Sigmoid colon (tissue), 7 donors: ENCODE results near the gene SLIT3. TPM values are rescaled to one million over a fixed set of nuclear protein-coding genes. Genes with fewer than 3 reads are reported as not detected.

Source experiments
- DNase-seq: peaks from one replicate; pipeline ENCODE4 v3.0.0-alpha.2; 2019
- H3K27ac ChIP-seq, 4 donors: fragments of 200-600 bp; sonication (generic); one replicate each; pipeline ENCODE4 v1.5.1; 2016 to 2019; ENCODE audit warnings: mild to moderate bottlenecking in 1 of 4
- H3K27me3 ChIP-seq, 3 donors: fragments of 200-600 bp; sonication (generic); one replicate each; pipeline ENCODE4 v1.5.1; 2019; ENCODE audit warnings: mild to moderate bottlenecking in 1 of 3
- H3K36me3 ChIP-seq, 4 donors: fragments of 200-600 bp; sonication (generic); one replicate each; pipeline ENCODE4 v1.5.1; 2016 to 2019
- H3K4me1 ChIP-seq, 4 donors: fragments of 200-600 bp; sonication (generic); one replicate each; pipeline ENCODE4 v1.5.1; 2017 to 2019
- H3K4me3 ChIP-seq, 4 donors: fragments of 200-600 bp; sonication (generic); one replicate each; pipeline ENCODE4 v1.5.1; 2017 to 2019; ENCODE audit warnings: mild to moderate bottlenecking in 2 of 4, moderate library complexity in 1 of 4
- H3K9me3 ChIP-seq, 4 donors: fragments of 200-600 bp in 3 of 4; sonication (generic) in 3 of 4; one replicate each; pipeline versions ENCODE4 v1.5.1 to v1.6.1; 2013 to 2019
- EP300 ChIP-seq, 4 donors: sonication (generic); formaldehyde crosslinking; IDR thresholded peaks; one replicate each; pipeline ENCODE4 v1.6.1; 2017; ENCODE audit warnings: antibody characterized with exemption in 4 of 4
- POLR2A ChIP-seq, 2 donors: fragments of 450-650 bp; IDR thresholded peaks; one replicate each; pipeline ENCODE4 v1.6.1; 2016; ENCODE audit warnings: antibody characterized with exemption in 2 of 2, mild to moderate bottlenecking in 2 of 2, moderate library complexity in 2 of 2
- POLR2AphosphoS5 ChIP-seq, 4 donors: sonication (generic); formaldehyde crosslinking; IDR thresholded peaks; one replicate each; pipeline ENCODE4 v1.6.1; 2017; ENCODE audit warnings: antibody characterized with exemption in 4 of 4
- WGBS, 2 donors: extraction: QIAGEN DNeasy Blood & Tissue Kit; methylation state at CpG; one replicate each; pipeline ENCODE4 v1.1.7; 2013; 5-methylcytosine and 5-hydroxymethylcytosine counted together
- intact Hi-C: fragments of 100-400 bp; cut with DNase I; formaldehyde crosslinking; loops from one replicate; pipeline ENCODE4 v1.15.1; 2023
- polyA plus RNA-seq, 3 donors: library from polyadenylated mRNA; stranded (reverse); fragments of 200-250 nt; gene quantifications; one replicate each; pipeline ENCODE4 v1.2.3, GENCODE V29; 2013
- total RNA-seq, 4 donors: library from RNA; depleted of rRNA; stranded (reverse); fragments of >200 nt; gene quantifications; one replicate each; pipeline ENCODE4 v1.1.0, GENCODE V29; 2016
- TF ChIP-seq, protein P1 (sequence below), 4 experiments: fragments of 450-650 bp in 3 of 4; fragments of 200-600 bp in 1 of 4; IDR thresholded peaks; one replicate each; pipeline ENCODE4 v1.5.1; 2016 to 2019; ENCODE audit warnings: antibody characterized with exemption in 4 of 4, mild to moderate bottlenecking in 3 of 4, moderate library complexity in 2 of 4
- donor health status: healthy with polysubstance abuse.
- donor health status: Bipolar disorder and iron deficiency.
- donor health status: healthy.

SLIT3 gene
- total and polyA plus RNA-seq, 7 donors: 0.23 to 46.3 (median 30.0) TPM

DNA sequence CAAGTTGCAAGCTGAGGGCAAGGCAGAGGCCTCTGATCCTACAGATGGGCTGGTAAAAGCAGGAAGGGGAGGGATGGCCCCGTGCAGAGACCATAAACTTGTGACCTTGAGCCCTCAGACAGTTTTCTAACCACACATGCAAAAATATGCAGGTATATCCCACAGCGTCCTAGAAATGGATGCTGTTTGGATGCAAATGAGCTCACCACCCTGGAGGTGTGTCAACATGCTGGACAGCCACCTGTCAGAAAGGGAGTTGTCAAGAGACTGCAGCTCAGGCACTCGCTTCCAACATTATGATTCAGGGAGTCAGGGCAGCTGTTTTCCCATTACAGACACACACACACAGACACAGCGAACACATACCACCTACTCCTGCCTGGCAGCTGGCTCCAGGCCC, 624.4 kb downstream of the SLIT3 start:
- no peak for DNase-seq
- Histone ChIP-seq H3K4me1 (peaks cover 0 to 10% (median under 1%) of the 10 kb centered on the region in 4 donors), H3K9me3 (no peaks in the 10 kb centered on the region), H3K36me3 (peaks cover 0 to 6% (median 0%) of the 10 kb centered on the region in 4 donors), H3K27me3 (no peaks in the 10 kb centered on the region), H3K27ac (no peak overlapping the region), H3K4me3 (no peak overlapping the region)
- 12 to 66% methylated on average over 4 of the region's 4 CpGs for WGBS, 2 donors
- no peak for TF ChIP-seq EP300 (IDR thresholded peaks at IDR 0.05)
- no peak for TF ChIP-seq POLR2AphosphoS5 (IDR thresholded peaks at IDR 0.05)
- TF ChIP-seq, protein P1, sequence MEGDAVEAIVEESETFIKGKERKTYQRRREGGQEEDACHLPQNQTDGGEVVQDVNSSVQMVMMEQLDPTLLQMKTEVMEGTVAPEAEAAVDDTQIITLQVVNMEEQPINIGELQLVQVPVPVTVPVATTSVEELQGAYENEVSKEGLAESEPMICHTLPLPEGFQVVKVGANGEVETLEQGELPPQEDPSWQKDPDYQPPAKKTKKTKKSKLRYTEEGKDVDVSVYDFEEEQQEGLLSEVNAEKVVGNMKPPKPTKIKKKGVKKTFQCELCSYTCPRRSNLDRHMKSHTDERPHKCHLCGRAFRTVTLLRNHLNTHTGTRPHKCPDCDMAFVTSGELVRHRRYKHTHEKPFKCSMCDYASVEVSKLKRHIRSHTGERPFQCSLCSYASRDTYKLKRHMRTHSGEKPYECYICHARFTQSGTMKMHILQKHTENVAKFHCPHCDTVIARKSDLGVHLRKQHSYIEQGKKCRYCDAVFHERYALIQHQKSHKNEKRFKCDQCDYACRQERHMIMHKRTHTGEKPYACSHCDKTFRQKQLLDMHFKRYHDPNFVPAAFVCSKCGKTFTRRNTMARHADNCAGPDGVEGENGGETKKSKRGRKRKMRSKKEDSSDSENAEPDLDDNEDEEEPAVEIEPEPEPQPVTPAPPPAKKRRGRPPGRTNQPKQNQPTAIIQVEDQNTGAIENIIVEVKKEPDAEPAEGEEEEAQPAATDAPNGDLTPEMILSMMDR (IDR thresholded peaks at IDR 0.05): no peak
- no peak for TF ChIP-seq POLR2A (IDR thresholded peaks at IDR 0.05)
- intact Hi-C loops: no loop called here

DNA sequence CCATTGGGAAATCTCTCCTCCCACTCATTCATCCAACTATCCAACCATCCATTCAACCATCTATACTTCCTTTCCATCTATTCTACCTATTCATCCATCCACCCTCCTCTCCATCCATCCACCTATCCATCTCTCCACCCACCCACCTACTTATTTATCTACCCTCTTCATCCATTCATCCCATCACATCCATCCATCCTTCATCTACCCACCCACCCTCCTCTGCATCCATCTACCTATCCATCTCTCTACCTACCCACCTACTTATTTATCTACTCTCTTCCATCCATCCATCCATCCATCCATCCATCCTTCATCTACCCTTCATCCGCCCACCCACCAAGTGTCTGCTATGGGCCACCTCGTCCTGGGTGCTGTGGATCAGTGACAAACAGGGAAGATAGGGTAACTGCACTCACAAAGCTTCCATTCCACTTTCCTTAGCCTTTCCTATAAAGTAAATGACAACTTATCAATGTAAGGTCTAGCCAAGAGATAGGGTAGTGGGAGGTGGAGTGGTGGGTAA, 625.0 kb downstream of the SLIT3 start:
- intact Hi-C loops: no loop called here
- TF ChIP-seq, protein P1 (IDR thresholded peaks at IDR 0.05): no peak
- TF ChIP-seq EP300 (IDR thresholded peaks at IDR 0.05) (no peak), POLR2AphosphoS5 (IDR thresholded peaks at IDR 0.05) (no peak), POLR2A (IDR thresholded peaks at IDR 0.05) (no peak)
- 88 to 93% methylated on average over 2 of the region's 2 CpGs for WGBS, 2 donors

DNA sequence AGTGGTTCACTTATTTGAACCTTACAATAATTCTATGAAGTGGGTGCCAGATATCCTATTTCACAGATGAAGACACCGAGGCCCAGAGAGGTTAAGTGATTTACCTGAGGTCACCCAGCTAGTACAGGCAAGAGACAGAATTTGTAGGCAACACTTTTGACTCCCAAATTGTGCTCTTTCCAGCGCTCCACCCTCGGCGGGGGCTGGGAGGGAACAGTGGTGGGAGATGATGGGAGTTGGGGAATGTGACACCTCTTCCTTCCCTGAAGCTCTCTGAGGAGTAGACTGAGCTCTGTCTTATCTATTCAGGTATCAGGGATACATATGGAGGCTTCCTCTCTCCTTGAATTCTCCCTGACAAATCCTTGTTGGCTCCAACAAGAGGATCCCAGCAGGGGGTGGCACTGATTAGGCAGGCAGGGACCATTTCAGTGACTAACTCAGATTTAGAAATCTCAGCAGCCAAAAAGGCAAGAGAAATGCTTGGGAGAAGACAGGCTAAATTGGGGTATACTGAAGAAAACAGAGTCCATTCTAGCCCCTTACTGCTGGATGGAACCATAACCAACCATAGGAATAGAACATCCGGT, 626.0 kb downstream of the SLIT3 start:
- no peaks in the 10 kb centered on the region for H3K27me3 ChIP-seq
- peaks cover 0 to 5% (median 0%) of the 10 kb centered on the region in 4 donors for H3K4me1 ChIP-seq
- 85 to 95% methylated on average over 5 of the region's 5 CpGs for WGBS, 2 donors
- no peak for DNase-seq
- intact Hi-C loops: no loop called here
- TF ChIP-seq EP300 (IDR thresholded peaks at IDR 0.05) (no peak), POLR2A (IDR thresholded peaks at IDR 0.05) (no peak), POLR2AphosphoS5 (IDR thresholded peaks at IDR 0.05) (no peak)
- TF ChIP-seq, protein P1 (IDR thresholded peaks at IDR 0.05): no peak
- peaks cover 0 to 15% (median 0%) of the 10 kb centered on the region in 4 donors for H3K36me3 ChIP-seq
- no peak overlapping the region for H3K4me3 ChIP-seq
- no peaks in the 10 kb centered on the region for H3K9me3 ChIP-seq
- H3K27ac ChIP-seq: no peak overlapping the region

More for the DNA sequence above, 625.0 kb downstream of the SLIT3 start:
- Histone ChIP-seq H3K27ac (no peak overlapping the region), H3K9me3 (no peaks in the 10 kb centered on the region), H3K27me3 (no peaks in the 10 kb centered on the region), H3K36me3 (peaks cover 0 to 10% (median 0%) of the 10 kb centered on the region in 4 donors), H3K4me3 (no peak overlapping the region), H3K4me1 (peaks cover 0 to 5% (median 0%) of the 10 kb centered on the region in 4 donors)
- DNase-seq: no peak

DNA sequence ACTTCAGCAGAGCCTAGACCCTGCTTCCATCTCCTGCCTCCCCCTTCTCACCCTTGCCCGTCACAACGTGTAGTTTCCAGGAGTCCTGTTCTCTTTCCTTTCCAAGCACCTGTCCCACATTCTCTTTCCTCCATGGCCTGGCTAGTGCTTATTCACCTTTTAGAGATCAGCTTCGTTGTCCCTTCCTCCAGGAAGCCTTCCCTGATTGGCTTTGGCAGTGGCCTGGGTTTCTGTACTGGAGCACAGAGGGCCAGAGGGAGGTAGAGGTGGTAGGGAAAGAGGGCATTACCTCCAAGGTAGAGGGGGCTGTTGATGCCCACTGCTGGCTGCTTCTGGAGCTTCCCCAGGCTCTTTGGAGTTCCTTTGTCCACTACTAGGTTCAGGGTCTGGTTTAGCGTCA, 628.1 kb downstream of the SLIT3 start:
- H3K4me3 ChIP-seq: no peak overlapping the region
- no peaks in the 10 kb centered on the region for H3K27me3 ChIP-seq
- TF ChIP-seq EP300 (IDR thresholded peaks at IDR 0.05): no peak
- TF ChIP-seq, protein P1 (IDR thresholded peaks at IDR 0.05): no peak
- TF ChIP-seq POLR2A (IDR thresholded peaks at IDR 0.05): no peak
- no peak for TF ChIP-seq POLR2AphosphoS5 (IDR thresholded peaks at IDR 0.05)
- whole genome bisulfite sequencing, 2 donors: 84 to 94% methylated on average over 4 of the region's 4 CpGs
- intact Hi-C loops: no loop called here
- no peak for DNase-seq
- no peaks in the 10 kb centered on the region for H3K9me3 ChIP-seq
- peaks cover 0 to 35% (median 3%) of the 10 kb centered on the region in 4 donors for H3K36me3 ChIP-seq
- H3K4me1 ChIP-seq: no peaks in the 10 kb centered on the region
- no peak overlapping the region for H3K27ac ChIP-seq
